Urothelium cell line (cell line): Measurements from ENCODE around the gene UVSSA.

Experiments
- DNase-seq: peaks from one replicate; pipeline ENCODE4 v3.0.0; 2011; ENCODE audit warnings: low spot score, mixed read lengths
- FAIRE-seq: peaks from 2 replicates; lab custom pipeline; 2011; peaks lifted over from hg19 to GRCh38; lab: Jason Lieb, UNC

UVSSA gene, protein sequence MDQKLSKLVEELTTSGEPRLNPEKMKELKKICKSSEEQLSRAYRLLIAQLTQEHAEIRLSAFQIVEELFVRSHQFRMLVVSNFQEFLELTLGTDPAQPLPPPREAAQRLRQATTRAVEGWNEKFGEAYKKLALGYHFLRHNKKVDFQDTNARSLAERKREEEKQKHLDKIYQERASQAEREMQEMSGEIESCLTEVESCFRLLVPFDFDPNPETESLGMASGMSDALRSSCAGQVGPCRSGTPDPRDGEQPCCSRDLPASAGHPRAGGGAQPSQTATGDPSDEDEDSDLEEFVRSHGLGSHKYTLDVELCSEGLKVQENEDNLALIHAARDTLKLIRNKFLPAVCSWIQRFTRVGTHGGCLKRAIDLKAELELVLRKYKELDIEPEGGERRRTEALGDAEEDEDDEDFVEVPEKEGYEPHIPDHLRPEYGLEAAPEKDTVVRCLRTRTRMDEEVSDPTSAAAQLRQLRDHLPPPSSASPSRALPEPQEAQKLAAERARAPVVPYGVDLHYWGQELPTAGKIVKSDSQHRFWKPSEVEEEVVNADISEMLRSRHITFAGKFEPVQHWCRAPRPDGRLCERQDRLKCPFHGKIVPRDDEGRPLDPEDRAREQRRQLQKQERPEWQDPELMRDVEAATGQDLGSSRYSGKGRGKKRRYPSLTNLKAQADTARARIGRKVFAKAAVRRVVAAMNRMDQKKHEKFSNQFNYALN

GRCh38 chr4:1346781-1347409, at the start of gene UVSSA:
TSS of gene UVSSA (plus strand) at chr4:1347208. CDS start at chr4:1348092, 884 bp downstream.
- FAIRE-seq (peak; percentile 79), DNase-seq (peak; percentile 98)

DNA sequence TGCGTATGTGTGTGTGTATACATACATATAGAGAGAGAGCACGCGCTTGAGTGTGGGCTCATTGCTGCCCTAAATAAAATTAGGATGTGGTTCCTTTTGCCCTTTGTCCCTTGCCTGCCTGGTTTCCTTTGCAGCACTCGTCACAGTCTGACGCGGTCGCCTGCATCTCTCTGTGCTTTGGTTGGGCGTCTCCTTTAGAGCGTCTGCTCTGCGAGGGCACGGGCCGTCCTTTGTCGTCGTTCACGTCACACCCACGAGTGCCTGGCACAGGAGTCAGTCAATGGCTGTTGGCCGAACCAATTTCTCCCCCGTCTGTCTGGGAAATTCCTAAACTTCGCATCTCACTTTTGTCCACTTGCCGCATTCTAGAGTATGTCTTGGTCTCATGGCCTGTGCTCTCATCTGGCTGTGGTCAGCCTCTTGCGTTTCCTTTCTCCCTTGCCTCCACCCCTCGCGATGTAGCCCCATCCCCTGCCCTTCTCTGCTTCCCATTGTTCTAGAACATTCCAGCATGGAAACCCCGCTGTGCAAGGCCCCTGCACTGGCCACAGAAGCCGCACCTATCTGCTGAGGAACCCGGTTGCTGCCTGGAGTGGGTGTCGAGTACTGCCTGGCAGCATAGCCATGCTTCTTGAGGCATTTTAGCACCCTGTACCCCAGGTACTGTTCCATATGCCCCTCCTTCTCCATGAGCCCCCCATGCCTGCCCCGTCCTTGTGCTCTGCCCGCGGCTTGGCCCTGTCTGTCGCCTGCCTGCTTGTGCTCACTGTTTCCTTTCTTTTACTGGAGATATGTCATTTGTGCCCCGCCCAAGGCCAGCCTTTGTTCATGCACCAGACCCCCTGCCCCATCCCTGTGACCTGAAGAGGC, 49.3 kb upstream of the UVSSA start:
- FAIRE-seq (no peak), DNase-seq (no peak)

DNA sequence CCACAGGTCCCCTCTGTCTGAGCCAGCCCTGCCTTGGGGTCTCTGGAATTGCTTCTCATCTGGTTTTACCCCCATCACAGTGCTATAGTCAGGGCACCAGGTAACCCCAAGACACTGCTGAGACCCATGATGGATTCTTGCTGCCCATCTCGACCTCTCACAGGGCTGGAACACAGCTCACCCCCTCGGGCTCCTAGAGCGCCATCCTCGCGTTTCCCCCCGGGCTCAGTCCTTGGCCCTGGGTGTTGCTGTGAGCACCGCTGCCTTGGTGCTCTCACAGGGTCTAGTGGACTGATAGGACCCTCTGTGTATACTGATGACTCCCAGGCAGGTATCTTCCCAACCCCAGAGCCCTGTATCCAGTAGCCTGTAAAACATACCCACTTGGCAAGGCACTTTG, 48.5 kb upstream of the UVSSA start:
- no peak for FAIRE-seq
- DNase-seq, result no peak

DNA sequence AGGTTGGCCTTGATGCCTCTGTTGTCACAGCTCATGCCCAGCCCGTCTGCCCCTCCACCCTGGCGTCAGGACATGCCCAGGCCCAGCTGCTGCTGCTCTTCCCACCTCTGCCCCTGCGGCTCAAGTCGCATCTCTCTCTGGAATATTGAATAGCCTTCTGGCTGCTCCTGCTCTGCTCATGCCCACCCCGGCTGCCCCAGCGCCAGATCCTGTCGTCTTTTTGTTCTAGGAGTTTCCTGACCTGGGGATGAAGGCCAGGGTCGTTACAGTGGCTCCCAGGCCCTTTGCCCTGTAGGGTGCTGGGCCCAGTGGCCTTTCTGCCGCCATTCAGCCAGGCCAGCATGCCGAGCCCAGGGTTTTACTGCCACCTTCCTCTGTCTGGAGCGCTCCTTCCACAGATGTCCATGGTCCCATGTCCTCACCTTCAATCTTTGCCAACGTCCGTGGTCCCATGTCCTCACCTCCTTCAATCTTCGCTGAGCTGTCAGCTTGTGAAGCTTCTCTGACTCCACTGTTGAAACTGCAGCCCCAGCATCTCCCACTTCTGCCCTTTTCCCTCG, 47.6 kb upstream of the UVSSA start:
- DNase-seq, result no peak
- FAIRE-seq, result no peak

DNA sequence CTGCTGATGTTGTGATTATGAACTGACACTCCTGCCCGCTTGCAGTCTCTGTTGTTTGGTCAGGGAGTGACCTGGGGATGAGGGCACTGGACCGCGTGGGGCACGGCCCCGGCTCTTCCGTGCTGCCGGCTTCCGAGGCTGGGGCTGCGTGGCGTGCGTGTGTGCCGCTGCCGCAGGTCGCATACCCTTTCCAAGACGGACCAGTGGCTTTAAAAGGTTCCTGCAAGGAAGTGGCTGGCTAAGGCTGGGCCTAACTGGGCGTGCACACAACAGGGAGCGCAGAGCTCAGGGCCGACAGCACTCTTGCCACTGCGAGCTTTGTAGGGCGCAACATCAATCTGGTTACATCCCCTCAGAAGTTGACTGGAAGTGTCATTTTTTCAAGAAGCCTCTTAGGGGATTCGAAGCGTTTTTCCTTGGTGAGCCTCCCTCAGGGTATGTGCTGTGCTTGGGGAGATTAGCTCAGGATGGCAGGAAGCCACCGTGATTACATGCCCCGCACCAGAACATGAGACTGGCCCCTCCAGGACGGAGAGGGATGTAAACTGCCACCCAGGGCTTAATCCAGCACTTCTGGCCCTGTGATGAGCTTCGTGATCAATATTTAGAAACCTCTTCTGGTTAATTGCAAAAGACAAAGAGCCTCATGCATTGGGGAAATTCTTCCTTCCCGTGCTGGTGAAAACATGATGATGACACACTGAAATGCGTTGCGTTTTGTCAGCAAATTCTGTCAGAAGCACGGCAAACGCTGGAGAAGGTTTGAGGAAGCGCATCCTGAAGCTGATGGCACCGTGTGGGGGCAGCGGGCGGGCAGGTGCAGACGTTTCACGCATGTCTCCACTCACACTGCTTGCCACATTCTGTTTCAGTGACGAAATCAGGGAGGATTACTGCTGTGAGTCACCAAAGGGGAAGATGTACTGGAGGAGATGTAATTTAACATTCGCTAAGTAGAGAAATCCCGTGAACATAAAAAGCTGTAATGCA, 46.2 kb upstream of the UVSSA start:
- FAIRE-seq, result no peak
- no peak for DNase-seq

GRCh38 chr4:1302159-1302558, 44.8 kb upstream of the UVSSA start:
- no peak for FAIRE-seq
- DNase-seq, result no peak

DNA sequence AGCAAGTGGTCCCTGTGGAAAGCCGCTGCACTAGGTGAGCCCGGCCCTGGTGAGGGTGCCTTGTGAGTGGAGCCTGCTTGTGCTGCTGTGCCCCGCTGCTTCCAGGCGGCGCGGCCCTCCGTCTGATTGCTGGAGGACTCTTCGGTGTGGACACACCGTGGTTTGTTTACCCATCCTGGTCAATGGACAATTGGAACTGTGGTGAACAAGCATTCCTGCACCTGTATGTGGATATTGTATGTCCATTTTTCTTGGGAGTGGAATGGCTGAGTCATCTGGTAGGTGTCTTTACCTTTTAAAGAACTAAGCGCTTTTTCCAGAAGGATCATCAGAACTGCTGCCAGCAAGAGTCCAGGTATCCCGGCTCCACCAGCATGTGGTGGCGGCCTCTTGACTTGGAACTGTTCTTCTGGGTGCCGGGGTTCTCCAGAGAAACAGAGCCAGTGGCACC, 41.7 kb upstream of the UVSSA start:
- no peak for FAIRE-seq
- no peak for DNase-seq

- DNase-seq (no peak), FAIRE-seq (no peak)
These were observed 41.1 kb upstream of the UVSSA start for GRCh38 chr4:1305781-1306455.

DNA sequence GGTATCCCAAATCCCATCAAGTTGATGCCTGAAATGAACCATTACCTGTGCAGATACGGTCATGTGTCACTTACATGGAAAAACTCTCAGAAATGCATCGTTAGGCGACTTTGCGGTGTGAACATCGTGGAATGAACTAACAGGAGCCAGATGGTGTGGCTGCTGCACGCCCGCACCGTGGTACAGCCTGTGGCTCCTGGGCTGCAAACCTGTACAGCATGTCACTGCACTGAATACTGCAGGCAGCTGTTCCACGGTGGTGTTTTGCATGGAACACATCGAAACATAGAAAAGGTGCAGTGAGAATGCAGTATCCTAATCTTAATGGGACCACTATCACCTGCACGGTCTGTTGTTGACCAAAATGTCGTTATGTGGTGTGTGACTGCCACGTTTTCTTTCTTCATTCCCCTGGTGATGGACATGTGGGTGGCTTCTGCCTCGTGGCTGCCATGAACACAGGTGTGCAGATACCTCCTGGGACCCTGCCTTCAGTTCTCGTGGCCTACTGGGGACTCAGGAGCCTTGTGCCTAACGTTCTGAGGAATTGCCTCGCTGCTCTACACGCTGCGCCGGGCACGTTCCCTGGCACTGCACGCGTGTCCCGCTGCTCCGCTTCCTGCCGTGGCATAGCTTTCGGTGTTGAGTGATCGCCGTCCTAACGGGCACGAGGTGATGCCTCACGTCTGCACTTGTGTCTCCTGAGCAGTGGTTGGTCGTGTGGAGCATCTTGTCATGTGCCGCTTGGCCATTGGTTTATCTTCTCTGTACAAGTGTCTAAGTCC, 38.9 kb upstream of the UVSSA start:
- FAIRE-seq (no peak), DNase-seq (no peak)

DNA sequence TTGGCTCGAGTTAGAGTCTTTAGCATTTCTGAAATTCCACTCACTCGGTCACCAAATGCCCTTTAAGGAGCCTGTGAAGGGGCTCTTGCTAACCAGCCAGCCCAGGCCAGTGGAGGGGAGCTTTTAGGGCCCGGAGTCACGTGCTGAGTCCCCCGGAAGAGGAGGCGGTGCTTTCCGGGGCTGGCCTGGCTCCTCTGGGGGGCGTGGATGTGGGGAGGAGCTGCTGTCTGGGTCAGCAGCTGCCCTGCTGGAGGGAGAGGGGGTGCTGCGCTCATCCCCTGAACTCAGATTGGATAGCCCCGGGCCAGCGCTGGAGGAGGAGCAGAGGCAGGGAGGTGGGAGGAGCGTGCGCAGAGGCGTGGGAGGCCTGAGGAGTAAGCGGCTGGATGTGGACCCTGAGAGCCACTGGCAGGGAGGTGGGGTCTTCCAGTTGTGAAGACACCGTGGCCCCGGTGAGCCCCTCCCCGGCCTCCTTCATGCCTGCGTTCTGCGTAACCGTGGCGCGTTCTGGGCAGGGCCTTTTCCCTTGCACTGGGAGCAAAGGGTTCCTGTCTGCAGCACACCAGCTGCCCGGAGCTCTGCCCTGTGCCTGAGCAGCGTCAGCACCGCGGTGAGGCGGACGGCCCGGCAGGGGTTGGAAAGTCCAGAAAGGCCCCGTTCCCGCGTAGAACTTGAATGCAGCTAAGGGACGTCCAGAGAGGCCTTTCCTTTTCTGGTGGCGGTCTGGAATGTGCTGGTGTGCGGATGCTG, 37.6 kb upstream of the UVSSA start:
- FAIRE-seq (no peak), DNase-seq (no peak)

GRCh38 chr4:1310031-1310795, 36.8 kb upstream of the UVSSA start:
- no peak for FAIRE-seq
- no peak for DNase-seq

DNA sequence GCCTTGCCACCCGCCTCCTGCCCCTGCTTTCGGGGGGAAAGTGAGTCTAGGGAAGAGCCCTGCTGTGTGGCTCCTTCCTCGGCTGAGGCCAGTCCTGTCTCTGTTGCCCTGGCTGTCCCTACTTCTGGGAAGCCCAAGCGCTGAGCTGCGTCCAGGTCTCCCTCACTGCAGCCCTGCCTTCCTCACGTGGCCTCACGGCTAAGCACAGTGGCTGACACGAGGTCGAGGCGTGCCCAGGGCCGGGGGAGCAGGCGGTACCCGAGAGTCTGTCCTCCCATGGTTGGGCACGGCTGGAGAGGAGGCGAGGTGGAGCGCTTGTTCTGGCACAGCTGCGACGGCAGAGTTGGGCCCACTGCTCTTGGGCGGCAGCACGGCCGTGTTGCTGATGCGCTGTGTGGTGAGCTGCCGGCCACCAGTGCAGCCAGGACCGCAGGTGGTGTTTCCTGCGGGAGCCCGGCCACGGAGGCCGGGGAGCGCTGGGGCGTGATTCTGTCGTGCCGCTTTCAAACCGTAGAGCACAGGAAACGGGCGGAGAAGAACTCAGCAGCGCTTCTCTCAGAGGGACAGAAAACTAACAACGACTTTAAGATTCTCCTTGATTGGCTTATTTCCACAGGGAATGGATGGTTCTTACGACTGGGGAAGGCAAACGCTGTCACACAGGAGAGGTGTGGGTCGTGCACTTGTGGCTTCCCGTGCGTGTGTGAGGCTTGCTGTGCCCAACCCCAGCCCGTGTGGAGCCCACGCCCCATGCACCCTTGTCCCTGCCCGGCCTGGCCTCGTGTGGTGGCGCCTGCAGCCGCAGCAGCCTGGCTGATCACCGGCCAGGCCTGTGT, 36.0 kb upstream of the UVSSA start:
- no peak for FAIRE-seq

GRCh38 chr4:1312821-1313640, 34.0 kb upstream of the UVSSA start:
- no peak for FAIRE-seq
- DNase-seq, result no peak

More for the DNA sequence above, 36.0 kb upstream of the UVSSA start:
- no peak for DNase-seq

DNA sequence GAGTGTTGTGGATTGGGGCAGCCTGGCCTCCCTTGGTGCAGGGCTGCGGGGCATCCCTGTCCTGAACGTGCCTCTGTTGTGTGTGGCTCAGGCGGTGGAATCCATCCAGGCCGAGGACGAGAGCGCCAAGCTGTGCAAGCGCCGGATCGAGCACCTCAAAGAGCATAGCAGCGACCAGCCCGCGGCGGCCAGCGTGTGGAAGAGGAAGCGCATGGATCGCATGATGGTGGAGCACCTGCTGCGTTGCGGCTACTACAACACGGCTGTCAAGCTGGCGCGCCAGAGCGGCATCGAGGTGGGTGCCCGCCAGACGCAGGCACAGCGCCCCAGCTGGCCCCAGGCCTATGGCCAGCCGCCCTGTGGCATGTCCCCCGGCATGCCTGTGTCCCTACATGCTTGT, 31.7 kb upstream of the UVSSA start:
- DNase-seq, result no peak
- no peak for FAIRE-seq
